ACC112 (cell line): Measurements from ENCODE around the gene PCARE.

Experiments
- H2AFZ ChIP-seq: fragments of 200-600 bp; sonication (generic); one replicate; pipeline ENCODE4 v1.6.0; 2017; ENCODE audit warnings: antibody characterized with exemption, low read length; ENCODE audit not compliant: unreplicated experiment
- H3K27ac ChIP-seq: fragments of 200-600 bp; sonication (generic); 2 replicates; pipeline ENCODE4 v1.5.1; 2014; ENCODE audit warnings: low read depth, mild to moderate bottlenecking, antibody characterized with exemption, low read length, moderate library complexity
- H3K27me3 ChIP-seq: fragments of 200-600 bp; sonication (generic); 2 replicates; pipeline ENCODE4 v1.6.1; 2014; ENCODE audit warnings: mild to moderate bottlenecking, antibody characterized with exemption, low read length, moderate library complexity, mixed read lengths; ENCODE audit not compliant: insufficient read depth
- H3K36me3 ChIP-seq: fragments of 200-600 bp; sonication (generic); 2 replicates; pipeline ENCODE4 v1.6.1; 2016; ENCODE audit warnings: mild to moderate bottlenecking, antibody characterized with exemption, low read length, moderate library complexity, mixed read lengths; ENCODE audit not compliant: insufficient read depth
- H3K4me1 ChIP-seq: fragments of 200-600 bp; sonication (generic); one replicate; pipeline ENCODE4 v1.6.1; 2016; ENCODE audit warnings: low read length, mixed read lengths; ENCODE audit not compliant: insufficient read depth, unreplicated experiment, control insufficient read depth
- H3K4me3 ChIP-seq: fragments of 200-600 bp; sonication (generic); 2 replicates; pipeline ENCODE4 v1.5.1; 2014; ENCODE audit warnings: mild to moderate bottlenecking, low read depth, low read length
- H3K79me2 ChIP-seq: fragments of 200-600 bp; sonication (generic); one replicate; pipeline ENCODE4 v1.6.0; 2016; ENCODE audit warnings: low read length; ENCODE audit not compliant: control insufficient read depth, unreplicated experiment, insufficient read depth

The PCARE gene

DNA sequence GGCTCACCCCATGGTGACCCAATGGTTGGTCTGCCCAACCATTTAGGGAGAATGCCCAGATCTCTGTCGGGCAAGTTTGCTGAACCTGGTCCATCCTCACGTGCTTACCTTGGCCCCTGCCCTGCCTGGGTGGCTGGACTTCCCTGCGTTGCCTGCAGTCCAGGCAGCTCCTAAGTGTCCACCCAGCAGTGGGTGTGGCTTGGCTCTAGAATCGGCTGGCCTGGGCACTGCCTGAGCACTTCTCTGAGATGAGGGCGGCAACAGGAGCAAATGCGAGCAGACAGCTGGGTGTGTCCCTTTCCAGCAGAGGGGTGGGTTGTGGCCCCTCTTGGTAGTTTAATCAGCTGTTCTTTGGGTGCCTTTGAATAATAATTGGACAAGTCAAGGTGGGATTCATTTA is 11.3 kb downstream of the PCARE start:
- H2AFZ ChIP-seq = no peak overlapping the region
- peaks cover 19% of the 10 kb centered on the region for H3K4me1 ChIP-seq
- H3K27ac ChIP-seq = no peak overlapping the region
- H3K36me3 ChIP-seq = no peaks in the 10 kb centered on the region
- no peaks in the 10 kb centered on the region for H3K79me2 ChIP-seq
- H3K4me3 ChIP-seq = peak overlapping the region; percentile 69; the same call in 1 of the 2 replicates
- no peaks in the 10 kb centered on the region for H3K27me3 ChIP-seq

DNA sequence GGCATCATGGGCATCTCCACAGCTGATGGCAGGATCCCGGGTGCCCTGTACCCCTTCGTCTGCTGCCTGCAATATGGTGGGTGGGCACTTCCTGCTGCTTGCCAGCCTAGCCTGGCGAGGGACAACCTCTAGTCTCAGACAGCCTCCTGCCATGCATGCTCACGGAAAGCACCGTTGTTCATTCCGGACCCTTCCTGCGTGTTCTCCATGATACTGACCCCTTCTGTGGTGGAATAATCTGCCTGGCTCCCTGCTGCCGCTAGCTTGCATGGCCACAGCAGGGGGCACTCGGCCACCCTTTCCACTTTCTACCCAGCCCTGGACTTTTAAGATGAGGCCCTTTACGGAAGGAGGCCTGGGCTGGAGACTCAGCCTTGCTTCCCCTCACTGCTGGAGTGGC is 12.0 kb downstream of the PCARE start:
- Histone ChIP-seq H3K36me3 (no peaks in the 10 kb centered on the region), H3K4me3 (no peak overlapping the region), H3K79me2 (no peaks in the 10 kb centered on the region), H2AFZ (no peak overlapping the region), H3K27ac (no peak overlapping the region), H3K4me1 (peaks cover 19% of the 10 kb centered on the region), H3K27me3 (no peaks in the 10 kb centered on the region)

DNA sequence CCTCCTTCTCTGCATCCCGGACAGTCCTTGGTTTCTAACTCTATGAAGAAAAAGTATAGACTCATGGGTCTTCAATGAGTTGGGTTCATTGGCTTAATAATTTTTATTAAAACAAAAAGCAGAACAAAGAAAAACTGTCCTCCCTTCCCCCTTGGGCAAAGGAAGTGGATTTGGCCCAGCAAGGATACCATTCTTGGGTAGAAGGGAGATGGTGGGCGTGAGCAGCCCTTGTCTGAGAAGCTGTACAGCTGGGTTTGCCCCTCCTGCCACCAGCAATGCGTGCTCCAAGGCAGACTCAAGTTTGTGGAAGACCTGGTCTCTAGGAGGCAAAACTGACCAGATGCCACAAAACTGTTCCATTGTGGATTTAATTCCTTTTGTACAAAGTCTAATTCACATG is 12.7 kb downstream of the PCARE start:
- Histone ChIP-seq H3K27me3 (no peaks in the 10 kb centered on the region), H3K4me3 (no peak overlapping the region), H3K27ac (no peak overlapping the region)

DNA sequence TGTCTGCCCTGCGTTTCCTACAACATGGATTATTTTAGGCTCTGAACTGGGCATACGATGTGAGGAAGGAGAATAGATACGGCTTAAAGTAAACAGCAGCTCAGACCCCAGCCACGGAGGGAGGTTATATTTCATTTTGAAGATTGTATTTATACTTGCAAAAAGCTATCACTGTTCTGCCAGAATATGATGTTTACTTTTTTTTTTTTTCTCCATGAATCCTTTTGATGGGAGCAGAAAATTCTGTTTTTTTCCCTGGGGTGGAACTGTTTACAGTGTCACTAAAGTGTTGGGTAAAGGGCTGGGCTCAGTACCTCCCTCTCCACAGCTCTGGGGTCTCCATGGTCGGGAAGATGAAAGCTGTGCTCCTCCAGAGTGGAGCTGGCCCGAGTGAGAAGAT is 13.1 kb downstream of the PCARE start:
- Histone ChIP-seq H2AFZ (no peak overlapping the region), H3K36me3 (no peaks in the 10 kb centered on the region), H3K27me3 (no peaks in the 10 kb centered on the region), H3K79me2 (no peaks in the 10 kb centered on the region), H3K4me1 (peaks cover 16% of the 10 kb centered on the region), H3K4me3 (no peak overlapping the region), H3K27ac (no peak overlapping the region)

More for the DNA sequence above, 12.7 kb downstream of the PCARE start:
- peaks cover 19% of the 10 kb centered on the region for H3K4me1 ChIP-seq
- no peak overlapping the region for H2AFZ ChIP-seq
- no peaks in the 10 kb centered on the region for H3K36me3 ChIP-seq
- H3K79me2 ChIP-seq = no peaks in the 10 kb centered on the region

DNA sequence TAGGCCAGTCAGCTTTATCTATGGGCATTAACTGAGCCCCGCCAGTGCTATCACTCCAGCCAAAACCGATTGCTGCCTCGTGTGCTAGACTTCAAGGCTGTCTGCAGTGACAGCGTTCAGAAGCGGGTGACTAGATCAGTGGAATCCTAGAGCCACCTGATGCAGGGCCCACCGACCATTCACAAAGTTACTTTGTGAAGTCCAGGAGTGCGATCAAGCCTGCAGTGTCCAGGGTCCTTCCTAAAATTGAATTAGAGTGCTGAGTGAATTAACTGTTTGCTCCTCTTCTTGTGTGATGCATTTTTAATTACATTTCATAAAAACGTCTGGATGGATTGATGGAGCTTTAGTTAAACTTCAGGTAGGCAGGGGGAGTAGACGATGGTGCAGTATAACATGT is 13.9 kb downstream of the PCARE start:
- H3K4me3 ChIP-seq = no peak overlapping the region

DNA sequence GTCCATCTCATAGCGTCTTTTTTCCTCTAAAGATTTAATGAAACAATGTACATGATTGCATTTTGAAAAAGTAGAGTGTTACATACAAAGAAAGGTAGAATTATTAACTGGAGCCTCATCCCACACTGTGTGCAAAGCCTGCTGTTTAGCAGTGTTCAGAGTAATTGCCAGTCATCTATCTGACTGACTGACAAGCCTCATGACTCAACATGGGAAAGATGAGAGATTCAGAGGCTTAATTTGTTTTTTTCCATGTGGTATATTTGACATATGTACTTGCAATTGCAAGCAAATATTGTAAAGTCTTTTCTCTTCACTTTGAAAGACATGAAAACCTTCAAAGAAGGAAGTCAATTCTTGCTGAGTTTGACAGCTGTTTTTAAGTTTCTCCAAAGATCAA is 14.7 kb downstream of the PCARE start:
- Histone ChIP-seq H3K79me2 (no peaks in the 10 kb centered on the region), H3K36me3 (no peaks in the 10 kb centered on the region), H2AFZ (no peak overlapping the region), H3K4me3 (no peak overlapping the region), H3K4me1 (peaks cover 15% of the 10 kb centered on the region), H3K27ac (no peak overlapping the region), H3K27me3 (no peaks in the 10 kb centered on the region)

More for the DNA sequence above, 13.9 kb downstream of the PCARE start:
- Histone ChIP-seq H3K27ac (no peak overlapping the region), H2AFZ (no peak overlapping the region), H3K79me2 (no peaks in the 10 kb centered on the region), H3K36me3 (no peaks in the 10 kb centered on the region), H3K27me3 (no peaks in the 10 kb centered on the region), H3K4me1 (peaks cover 15% of the 10 kb centered on the region)

DNA sequence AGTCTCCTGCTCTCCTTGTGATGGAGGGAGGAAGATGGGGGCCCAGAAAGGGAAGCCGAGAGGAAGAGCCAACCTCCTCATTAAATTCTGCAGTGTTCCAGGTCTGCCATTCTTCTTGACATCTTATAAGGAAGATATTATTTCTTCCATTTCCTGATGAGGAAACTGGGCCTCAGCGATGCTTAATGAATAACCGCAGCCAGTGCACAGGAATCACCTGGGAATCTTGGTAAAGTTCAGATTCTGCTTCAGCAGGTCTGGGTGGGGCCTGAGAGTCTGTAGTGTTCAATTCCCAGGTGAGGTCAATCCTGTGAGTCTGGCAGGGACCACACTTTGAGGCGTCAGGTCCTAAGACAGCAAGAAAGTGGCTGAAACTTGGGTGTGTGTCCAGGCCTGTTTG is 17.3 kb downstream of the PCARE start:
- H3K27ac ChIP-seq = no peak overlapping the region
- no peaks in the 10 kb centered on the region for H3K27me3 ChIP-seq
- H3K79me2 ChIP-seq = no peaks in the 10 kb centered on the region
- peaks cover 6% of the 10 kb centered on the region for H3K4me1 ChIP-seq
- no peaks in the 10 kb centered on the region for H3K36me3 ChIP-seq
- H2AFZ ChIP-seq = no peak overlapping the region
- no peak overlapping the region for H3K4me3 ChIP-seq

DNA sequence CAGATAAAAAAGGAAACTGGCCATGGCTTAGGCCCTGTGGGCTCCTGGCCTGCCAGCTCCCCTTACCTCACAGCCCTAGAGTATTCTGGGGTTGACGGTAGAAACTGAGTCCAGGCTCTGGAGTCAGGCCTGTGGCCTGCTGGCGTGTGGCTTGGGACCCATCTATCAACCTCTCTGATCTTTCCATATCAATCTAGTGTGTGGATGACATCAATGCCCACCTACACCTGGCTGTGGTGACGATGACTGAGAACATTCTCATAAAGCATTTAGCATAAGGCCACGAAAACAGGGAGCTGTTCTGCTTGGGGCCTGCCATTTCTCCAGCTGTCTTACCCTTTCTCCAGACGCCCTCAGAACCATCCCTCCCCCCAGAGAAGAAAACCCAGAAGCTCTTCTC is 17.9 kb downstream of the PCARE start:
- Histone ChIP-seq H3K79me2 (no peaks in the 10 kb centered on the region), H3K27me3 (no peaks in the 10 kb centered on the region), H3K27ac (no peak overlapping the region), H3K4me3 (no peak overlapping the region), H3K36me3 (no peaks in the 10 kb centered on the region), H2AFZ (no peak overlapping the region), H3K4me1 (peaks cover 6% of the 10 kb centered on the region)

DNA sequence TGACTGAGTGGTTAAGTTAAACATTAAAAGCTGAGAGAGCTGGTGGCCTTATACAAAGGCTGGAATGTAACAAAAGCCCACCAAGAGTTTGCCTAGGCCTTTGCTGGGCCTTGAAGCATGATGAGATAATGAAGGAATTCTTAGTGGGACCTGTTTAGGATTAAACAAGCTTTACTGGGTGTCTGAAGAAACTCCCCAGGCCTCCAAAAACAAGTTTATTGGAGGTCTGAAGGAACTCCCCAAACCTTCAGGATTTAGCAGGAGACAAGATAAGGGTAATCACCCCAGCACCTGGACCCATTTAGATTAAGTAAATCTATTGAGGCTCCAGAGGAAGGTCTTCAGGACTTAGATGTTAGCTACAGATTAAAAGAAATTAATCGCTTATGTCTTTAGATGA is 18.7 kb downstream of the PCARE start:
- no peak overlapping the region for H2AFZ ChIP-seq
- H3K27me3 ChIP-seq = no peaks in the 10 kb centered on the region

DNA sequence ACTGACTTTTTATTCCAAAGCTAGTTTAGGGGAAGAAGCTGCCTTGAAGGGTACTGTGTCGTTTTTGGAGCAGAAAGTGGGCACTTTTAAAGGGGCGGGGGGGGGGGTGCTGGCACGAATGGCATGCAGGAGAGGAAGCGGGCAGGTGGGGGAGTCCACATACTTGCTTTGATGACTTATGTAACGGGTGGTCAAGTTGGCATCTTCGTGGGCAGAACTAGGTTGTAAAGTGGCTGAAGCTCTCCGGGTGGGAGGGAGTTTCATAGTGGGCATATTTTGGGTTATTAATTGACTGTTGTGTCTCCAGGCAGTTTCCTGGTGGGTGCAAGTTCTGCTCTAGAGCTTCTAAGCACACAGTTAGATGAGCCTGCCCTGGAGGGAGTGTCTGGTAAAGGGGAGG is 19.9 kb downstream of the PCARE start:
- no peaks in the 10 kb centered on the region for H3K79me2 ChIP-seq
- no peaks in the 10 kb centered on the region for H3K27me3 ChIP-seq
- no peak overlapping the region for H3K4me3 ChIP-seq
- H2AFZ ChIP-seq = no peak overlapping the region
- H3K4me1 ChIP-seq = peaks cover 6% of the 10 kb centered on the region
- H3K27ac ChIP-seq = no peak overlapping the region
- H3K36me3 ChIP-seq = no peaks in the 10 kb centered on the region

More for the DNA sequence above, 18.7 kb downstream of the PCARE start:
- H3K79me2 ChIP-seq = no peaks in the 10 kb centered on the region
- no peaks in the 10 kb centered on the region for H3K36me3 ChIP-seq
- no peak overlapping the region for H3K27ac ChIP-seq
- peaks cover 6% of the 10 kb centered on the region for H3K4me1 ChIP-seq
- no peak overlapping the region for H3K4me3 ChIP-seq

DNA sequence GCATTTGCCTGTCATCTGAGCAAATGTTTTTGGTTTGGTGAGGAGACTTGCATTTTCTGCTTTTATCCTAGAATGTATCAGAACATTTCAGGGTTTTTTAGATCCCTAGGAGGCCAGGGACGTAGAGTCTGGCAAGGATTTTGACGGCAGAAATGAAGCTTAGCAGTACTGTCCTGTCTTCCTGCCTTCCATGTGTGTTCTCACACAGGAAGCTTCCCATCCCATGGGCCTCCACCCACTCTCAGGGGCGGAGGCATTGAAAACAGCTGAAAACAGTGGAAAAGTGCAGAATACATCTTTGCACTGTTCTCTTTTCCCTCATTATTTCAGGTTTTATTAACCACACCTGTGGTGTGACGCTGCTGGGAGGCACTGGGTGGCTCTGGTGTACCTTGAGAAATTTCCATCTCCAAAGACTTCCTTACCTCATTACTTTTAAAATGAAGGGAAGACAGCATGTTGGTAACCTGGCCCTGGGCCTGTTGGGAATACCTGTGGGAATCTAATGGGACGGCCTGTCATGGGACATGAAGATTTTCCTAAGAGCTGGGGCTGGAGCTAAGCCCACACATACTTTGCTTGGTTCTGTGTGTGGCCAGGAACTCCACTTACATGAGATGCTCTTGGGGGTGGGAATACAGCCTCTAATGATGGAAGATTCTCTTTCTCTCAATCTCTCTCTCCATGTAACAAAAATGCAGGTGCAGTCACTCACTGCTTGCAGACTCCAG is 20.5 kb downstream of the PCARE start:
- peaks cover 6% of the 10 kb centered on the region for H3K4me1 ChIP-seq
- no peak overlapping the region for H3K4me3 ChIP-seq
- H3K27ac ChIP-seq = no peak overlapping the region
- H3K79me2 ChIP-seq = no peaks in the 10 kb centered on the region
- H3K36me3 ChIP-seq = no peaks in the 10 kb centered on the region
- H2AFZ ChIP-seq = peak overlapping the region; percentile 62
- H3K27me3 ChIP-seq = no peaks in the 10 kb centered on the region
